ENCODE data around the gene GMCL2. TPM values are rescaled to one million over a fixed set of nuclear protein-coding genes. Genes with fewer than 3 reads are reported as not detected.

Gene GMCL2
- total and polyA plus RNA-seq, 7 donors, result 0.01 TPM; not detected in 6

DNA sequence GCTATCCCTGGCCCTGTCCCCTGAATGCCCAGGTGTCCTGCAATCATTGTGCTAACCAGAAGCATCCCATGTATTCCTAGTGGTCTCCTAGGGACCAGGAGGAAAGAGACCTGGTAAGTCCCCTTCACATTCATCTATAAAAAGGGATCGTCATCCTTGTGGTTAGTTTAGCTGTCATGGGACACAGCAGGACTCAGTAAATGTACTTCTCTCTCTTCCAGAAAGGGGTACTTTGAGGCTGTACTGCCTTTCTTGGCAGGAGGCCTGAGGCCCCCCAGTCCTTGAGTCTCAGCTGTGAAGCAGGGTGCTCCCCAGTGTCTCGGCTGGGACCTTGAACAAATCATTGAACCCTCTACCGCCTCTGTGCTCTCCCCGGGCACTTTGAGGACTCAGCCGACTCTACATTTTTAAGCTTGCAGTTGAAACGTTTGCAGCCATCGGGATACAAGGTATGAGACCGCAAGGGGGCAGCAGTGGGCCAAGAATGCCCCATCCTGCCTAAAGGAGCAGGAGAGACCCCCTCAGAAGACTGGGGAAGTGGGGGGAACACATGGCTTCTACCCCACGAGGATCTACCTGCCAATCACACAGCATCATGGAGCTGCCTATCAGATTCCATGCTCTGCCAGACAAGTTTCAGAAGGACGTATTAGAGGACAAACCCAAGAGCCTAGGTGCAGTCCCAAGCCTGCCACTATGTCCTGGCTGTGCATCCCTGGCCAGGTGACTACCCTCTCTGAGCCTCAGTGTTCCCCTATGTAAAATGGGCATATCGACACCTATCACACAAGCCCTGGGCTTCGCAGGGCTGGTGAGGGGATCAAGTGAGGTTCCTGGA is 47.8 kb upstream of the GMCL2 start:
- WGBS, 2 donors, result 25 to 26% methylated on average over 12 of the region's 12 CpGs
- Histone ChIP-seq H3K27ac (peak overlapping the region in 1 of 4 donors; percentile 15), H3K4me3 (no peak overlapping the region), H3K9me3 (no peaks in the 10 kb centered on the region), H3K36me3 (peaks cover 0 to 7% (median 0%) of the 10 kb centered on the region in 4 donors), H3K27me3 (no peaks in the 10 kb centered on the region), H3K4me1 (peaks cover 0 to 25% (median 24%) of the 10 kb centered on the region in 4 donors)
- intact Hi-C loops (cut with DNase I), result no loop called here
- TF ChIP-seq POLR2AphosphoS5 (IDR thresholded peaks at IDR 0.05), result no peak
- TF ChIP-seq, protein P1, sequence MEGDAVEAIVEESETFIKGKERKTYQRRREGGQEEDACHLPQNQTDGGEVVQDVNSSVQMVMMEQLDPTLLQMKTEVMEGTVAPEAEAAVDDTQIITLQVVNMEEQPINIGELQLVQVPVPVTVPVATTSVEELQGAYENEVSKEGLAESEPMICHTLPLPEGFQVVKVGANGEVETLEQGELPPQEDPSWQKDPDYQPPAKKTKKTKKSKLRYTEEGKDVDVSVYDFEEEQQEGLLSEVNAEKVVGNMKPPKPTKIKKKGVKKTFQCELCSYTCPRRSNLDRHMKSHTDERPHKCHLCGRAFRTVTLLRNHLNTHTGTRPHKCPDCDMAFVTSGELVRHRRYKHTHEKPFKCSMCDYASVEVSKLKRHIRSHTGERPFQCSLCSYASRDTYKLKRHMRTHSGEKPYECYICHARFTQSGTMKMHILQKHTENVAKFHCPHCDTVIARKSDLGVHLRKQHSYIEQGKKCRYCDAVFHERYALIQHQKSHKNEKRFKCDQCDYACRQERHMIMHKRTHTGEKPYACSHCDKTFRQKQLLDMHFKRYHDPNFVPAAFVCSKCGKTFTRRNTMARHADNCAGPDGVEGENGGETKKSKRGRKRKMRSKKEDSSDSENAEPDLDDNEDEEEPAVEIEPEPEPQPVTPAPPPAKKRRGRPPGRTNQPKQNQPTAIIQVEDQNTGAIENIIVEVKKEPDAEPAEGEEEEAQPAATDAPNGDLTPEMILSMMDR (IDR thresholded peaks at IDR 0.05), result peak in 3 of 4 experiments; percentile 23 to 50 (median 26)
- DNase-seq, result peak; percentile 79

DNA sequence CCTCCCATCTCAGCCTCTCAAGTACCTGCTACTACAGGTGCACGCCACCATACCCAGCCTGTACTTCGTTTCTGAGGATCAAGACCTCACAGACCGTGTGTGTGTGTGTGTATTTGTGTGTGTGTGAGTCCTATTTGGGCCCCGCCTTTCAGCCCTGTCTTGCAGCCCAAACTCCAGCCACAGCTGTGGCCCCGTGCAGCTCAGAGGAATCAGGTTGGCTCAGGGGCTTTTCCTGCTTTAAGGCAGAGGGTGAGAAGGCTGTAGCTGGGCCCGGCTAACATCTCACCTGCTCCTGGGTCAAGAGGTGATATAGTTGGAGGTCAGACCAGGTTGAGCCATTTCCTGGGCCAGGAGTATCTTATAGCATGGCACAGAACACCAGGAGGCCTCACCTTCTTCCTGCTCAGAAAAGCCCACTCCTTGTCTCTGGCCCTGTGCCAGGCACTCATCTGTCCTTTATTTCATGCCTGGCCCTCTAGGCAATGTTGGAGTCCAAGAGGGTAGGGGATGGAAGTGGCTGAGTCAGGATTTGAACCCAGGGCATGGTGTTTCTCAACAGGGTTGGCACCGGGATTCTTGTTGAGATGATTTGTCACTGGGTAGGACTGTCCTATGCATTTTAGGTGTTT is 47.1 kb upstream of the GMCL2 start:
- H3K36me3 ChIP-seq, result peaks cover 0 to 14% (median 0%) of the 10 kb centered on the region in 4 donors
- no peaks in the 10 kb centered on the region for H3K9me3 ChIP-seq
- no peak overlapping the region for H3K27ac ChIP-seq
- intact Hi-C loops (cut with DNase I), result no loop called here
- DNase-seq, result no peak
- H3K4me1 ChIP-seq, result peaks cover 0 to 29% (median 27%) of the 10 kb centered on the region in 4 donors
- H3K4me3 ChIP-seq, result no peak overlapping the region
- no peaks in the 10 kb centered on the region for H3K27me3 ChIP-seq
- 79 to 85% methylated on average over 7 of the region's 7 CpGs for WGBS, 2 donors
- TF ChIP-seq, protein P1 (IDR thresholded peaks at IDR 0.05), result no peak
- TF ChIP-seq POLR2AphosphoS5 (IDR thresholded peaks at IDR 0.05) (no peak), EP300 (IDR thresholded peaks at IDR 0.05) (no peak), POLR2A (IDR thresholded peaks at IDR 0.05) (no peak)

DNA sequence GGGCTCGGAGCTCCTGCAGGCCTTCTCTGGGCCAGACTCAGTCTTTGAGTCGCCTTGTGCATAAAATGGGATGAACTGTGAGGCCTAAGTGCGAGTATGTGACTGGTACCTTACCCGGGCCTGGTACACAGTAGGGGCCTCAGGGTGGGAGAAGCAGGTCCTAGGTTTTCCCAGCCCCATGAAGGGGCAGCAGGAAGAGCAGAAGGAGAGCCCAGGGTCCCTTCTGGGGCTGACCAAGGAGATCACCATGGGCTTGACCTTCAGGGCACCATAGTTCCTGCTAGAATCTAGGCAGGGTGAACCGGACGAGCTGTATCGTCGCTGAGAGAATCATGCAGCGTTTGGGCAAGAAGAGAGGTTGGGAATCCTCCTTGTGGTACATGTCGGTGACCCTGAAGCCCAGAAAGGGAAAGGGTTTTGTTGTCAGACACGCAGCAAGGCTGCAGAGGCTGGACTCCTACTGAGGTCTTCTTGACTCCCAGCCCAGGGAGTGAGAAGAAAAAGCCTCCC is 45.8 kb upstream of the GMCL2 start:
- H3K27ac ChIP-seq, result peak overlapping the region; percentile 87 to 97 (median 96)
- 71 to 74% methylated on average over 11 of the region's 11 CpGs for WGBS, 2 donors
- TF ChIP-seq POLR2A (IDR thresholded peaks at IDR 0.05), result no peak
- no peak for TF ChIP-seq POLR2AphosphoS5 (IDR thresholded peaks at IDR 0.05)
- TF ChIP-seq EP300 (IDR thresholded peaks at IDR 0.05), result no peak
- TF ChIP-seq, protein P1 (IDR thresholded peaks at IDR 0.05), result no peak
- H3K9me3 ChIP-seq, result no peaks in the 10 kb centered on the region
- intact Hi-C loops (cut with DNase I), result loop anchor here (2.0 kb wide), 3 partner anchors 28 to 394 kb away; partner anchors contain the start of genes CLK4, COL23A1 and HNRNPAB
- H3K4me3 ChIP-seq, result peak overlapping the region; percentile 65 to 92 (median 80)
- H3K4me1 ChIP-seq, result peaks cover 0 to 29% (median 27%) of the 10 kb centered on the region in 4 donors
- DNase-seq, result no peak
- no peaks in the 10 kb centered on the region for H3K27me3 ChIP-seq
- peaks cover 0 to 27% (median 4%) of the 10 kb centered on the region in 4 donors for H3K36me3 ChIP-seq

DNA sequence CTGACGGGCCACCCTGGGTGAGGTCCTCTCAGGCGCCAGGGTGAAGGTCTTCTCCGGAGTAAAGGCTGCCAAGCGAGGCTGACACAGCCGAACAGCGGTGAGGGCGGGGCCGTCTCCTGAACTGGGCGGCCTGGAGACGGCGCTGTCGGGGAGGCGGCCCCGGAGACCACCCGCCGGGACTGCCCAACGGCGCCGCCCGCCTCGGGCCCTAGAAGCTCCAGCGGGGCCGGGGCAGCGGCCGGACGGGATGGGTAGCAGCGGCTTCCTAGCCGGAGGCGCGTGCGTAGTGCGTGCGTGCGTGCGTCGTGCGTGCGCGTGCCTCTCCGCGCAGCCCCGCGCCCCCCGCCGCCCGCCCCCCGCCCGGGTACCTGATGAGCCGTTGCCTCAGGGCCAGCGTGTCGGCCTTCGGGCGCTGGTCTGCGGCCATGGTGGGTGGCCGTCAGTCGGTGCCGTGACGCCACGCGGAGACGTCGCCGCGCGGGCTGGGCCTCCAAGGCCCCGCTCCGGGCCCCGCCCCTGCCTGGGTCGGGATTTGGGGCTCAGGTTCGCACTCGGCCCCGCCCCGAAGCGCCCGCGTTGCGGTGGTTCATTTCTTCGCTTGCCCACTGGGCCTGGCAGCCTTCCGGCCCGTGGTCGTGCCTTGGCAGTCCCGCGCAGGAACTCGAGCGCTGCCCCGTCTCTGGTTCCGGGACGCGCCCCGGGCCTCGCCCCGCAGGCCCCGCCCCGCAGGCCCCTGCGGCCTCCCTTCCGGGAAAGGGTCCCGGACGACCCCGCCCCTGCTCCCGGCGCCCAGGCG is 45.2 kb upstream of the GMCL2 start, which contains the start of gene PHYKPL:
Gene PHYKPL, minus strand, starts transcription at position 679 of the 796 bp plus-strand sequence. Its CDS starts 252 bp downstream, at position 427.
- H3K27ac ChIP-seq, result peak within 1 kb of the TSS; percentile 87 to 97 (median 96)
- H3K4me1 ChIP-seq, result peaks cover 0 to 29% (median 27%) of the 10 kb centered on the region in 4 donors
- intact Hi-C loops (cut with DNase I), result loop anchor here (2.0 kb wide), 3 partner anchors 28 to 394 kb away; partner anchors contain the start of genes CLK4, COL23A1 and HNRNPAB
- no peaks in the 10 kb centered on the region for H3K9me3 ChIP-seq
- H3K4me3 ChIP-seq, result peak within 1 kb of the TSS; percentile 65 to 92 (median 80)
- WGBS, 2 donors, result 0 to 1% methylated on average over 102 of the region's 102 CpGs
- peak; percentile 86 for DNase-seq
- no peaks in the 10 kb centered on the region for H3K27me3 ChIP-seq
- TF ChIP-seq, protein P1 (IDR thresholded peaks at IDR 0.05), result no peak
- peak in 3 of 4 donors; percentile 7 to 85 (median 56) for TF ChIP-seq POLR2AphosphoS5 (IDR thresholded peaks at IDR 0.05)
- H3K36me3 ChIP-seq, result peaks cover 0 to 33% (median 7%) of the 10 kb centered on the region in 4 donors

Measured in sigmoid colon (tissue), 7 donors.